ENCODE data around the gene ELAC2. TPM values are rescaled to one million over a fixed set of nuclear protein-coding genes. Genes with fewer than 3 reads are reported as not detected.

ELAC2 gene
- total RNA-seq, 1 donor: 36.5 TPM

DNA sequence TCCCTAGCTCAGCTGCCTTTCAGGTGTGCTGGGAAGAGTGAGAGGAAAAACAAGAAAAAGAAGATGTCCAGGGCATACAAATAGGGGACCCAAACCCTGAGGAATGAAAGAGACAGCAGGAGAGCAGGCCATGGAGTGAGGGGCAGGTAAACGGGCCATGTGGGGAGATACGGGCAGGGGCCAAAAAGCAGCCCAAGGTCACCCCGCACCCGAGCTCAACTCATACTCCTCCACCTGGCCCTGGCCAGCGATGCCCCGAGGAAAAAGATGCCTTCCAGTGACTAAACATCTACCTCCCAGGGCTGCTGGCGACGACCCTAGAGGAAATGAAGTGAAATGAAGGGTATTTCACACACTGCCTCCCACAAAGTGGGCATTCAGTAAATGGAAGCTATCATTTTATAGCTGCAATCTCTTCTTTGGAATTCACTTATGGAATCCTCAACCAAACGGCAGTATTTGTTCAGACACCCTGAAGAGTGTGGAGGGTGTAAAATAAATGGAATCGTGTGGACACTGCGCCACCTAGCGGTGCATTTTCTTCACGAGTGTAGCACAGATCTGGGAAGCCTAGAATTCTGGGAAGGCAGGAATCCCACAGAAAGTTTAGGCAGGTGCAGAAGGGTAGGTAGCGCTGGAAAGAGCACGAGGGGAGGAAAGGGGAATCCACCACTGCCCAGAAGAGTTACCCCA, 14.9 kb downstream of the ELAC2 start:
- Histone ChIP-seq H3K4me1 (ENCODE audit: insufficient read depth, low read length) (no peaks in the 10 kb centered on the region), H3K27me3 (ENCODE audit: insufficient read depth, low read length) (no peaks in the 10 kb centered on the region), H3K9me3 (ENCODE audit: low read depth, low read length) (no peaks in the 10 kb centered on the region), H3K4me3 (ENCODE audit: low read length) (no peak overlapping the region)

DNA sequence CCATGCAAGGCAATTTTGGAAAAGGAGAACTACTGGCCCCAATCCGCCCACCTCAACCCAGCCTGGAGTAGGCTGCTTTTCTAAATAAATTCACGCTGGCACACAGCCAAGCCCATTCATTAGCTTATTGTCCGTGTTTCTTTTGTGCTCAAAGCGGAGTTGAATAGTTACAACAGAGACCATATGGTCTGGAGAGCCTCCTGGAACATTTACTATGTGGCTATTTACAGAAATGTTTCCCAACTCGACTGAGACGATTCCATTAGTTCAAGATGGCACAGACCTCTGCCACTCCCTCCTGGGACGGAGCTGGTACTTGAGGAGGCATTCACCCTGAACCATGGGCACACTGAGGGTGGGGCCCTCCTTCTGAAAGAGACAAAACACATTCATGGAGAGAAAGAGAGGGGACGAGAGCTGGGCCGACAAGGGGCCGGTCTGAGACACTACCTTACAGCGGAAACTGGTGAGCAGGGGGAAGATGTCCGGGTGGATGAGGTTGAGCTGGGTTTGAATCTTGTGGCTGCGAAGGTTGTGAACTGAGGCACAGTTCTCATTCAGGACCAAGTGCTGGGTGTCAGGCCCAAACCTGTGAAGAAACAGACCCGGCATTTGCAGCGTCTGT, 15.7 kb downstream of the ELAC2 start:
- Histone ChIP-seq H3K4me1 (ENCODE audit: insufficient read depth, low read length) (no peaks in the 10 kb centered on the region), H3K9me3 (ENCODE audit: low read depth, low read length) (no peaks in the 10 kb centered on the region), H3K27me3 (ENCODE audit: insufficient read depth, low read length) (no peaks in the 10 kb centered on the region), H3K4me3 (ENCODE audit: low read length) (no peak overlapping the region)

DNA sequence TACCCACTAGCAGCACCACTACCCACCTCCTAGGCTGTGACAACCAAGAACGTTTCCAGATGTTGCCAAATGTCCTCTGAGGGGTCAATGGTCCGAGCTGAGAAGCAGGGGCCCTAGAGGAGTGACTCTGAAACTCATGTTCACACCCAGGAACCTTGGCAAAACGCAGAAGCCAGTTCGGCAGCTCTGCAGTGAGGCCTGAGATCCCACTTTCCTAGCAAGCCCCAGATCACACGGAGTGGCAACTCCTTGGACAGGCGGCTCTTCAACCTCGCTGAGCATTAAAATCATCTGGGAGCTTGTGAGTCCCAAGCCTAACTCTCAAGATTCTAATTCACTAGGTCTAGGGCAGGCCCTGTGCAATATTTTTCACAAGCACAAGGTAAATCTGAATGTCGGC, 17.3 kb downstream of the ELAC2 start:
- Histone ChIP-seq H3K27me3 (ENCODE audit: insufficient read depth, low read length) (no peaks in the 10 kb centered on the region), H3K9me3 (ENCODE audit: low read depth, low read length) (no peaks in the 10 kb centered on the region), H3K4me1 (ENCODE audit: insufficient read depth, low read length) (no peaks in the 10 kb centered on the region), H3K4me3 (ENCODE audit: low read length) (no peak overlapping the region)

DNA sequence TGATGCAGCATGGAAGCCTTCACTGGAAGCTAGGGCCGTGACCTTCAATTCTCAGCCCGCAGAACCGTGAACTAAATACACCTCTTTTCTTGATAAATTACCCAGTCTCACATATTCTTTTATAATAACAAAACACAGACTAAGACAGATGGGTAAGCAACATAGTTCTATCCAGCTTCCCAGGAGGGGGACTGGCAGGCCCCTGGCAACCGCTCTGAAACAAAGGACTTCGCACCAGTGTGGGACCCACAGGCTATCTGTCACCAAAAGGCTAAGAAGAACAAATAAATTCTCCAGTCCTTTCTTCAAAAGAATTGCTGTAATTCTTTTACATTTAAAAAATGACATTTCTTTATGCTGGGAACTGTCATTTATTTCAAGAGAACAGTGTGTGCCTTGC, 19.0 kb downstream of the ELAC2 start:
- Histone ChIP-seq H3K4me1 (ENCODE audit: insufficient read depth, low read length) (no peaks in the 10 kb centered on the region), H3K27me3 (ENCODE audit: insufficient read depth, low read length) (no peaks in the 10 kb centered on the region), H3K4me3 (ENCODE audit: low read length) (no peak overlapping the region), H3K9me3 (ENCODE audit: low read depth, low read length) (no peaks in the 10 kb centered on the region)

DNA sequence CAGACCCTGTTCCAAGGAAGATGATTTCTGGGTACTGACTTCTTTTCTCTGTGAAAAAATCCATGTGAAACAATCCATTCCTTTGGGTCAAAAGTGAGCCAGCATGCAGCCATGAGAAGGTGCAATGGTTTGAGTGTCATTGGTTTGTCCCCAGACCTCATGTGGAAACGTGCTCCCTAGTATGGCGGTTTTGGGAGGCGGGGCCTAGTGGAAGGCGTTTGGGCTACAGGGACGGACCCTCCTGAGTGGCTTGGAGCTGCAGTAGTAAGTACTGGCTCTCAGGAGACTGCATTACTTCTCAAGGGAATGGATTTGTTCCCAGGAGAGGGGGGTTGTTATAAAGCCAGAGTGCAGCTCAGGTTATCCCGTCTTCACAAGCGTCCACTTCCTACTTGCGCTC, 19.4 kb downstream of the ELAC2 start:
- no peak overlapping the region for H3K4me3 ChIP-seq (ENCODE audit: low read length)
- H3K9me3 ChIP-seq (ENCODE audit: low read depth, low read length): no peaks in the 10 kb centered on the region
- no peaks in the 10 kb centered on the region for H3K4me1 ChIP-seq (ENCODE audit: insufficient read depth, low read length)
- H3K27me3 ChIP-seq (ENCODE audit: insufficient read depth, low read length): no peaks in the 10 kb centered on the region

DNA sequence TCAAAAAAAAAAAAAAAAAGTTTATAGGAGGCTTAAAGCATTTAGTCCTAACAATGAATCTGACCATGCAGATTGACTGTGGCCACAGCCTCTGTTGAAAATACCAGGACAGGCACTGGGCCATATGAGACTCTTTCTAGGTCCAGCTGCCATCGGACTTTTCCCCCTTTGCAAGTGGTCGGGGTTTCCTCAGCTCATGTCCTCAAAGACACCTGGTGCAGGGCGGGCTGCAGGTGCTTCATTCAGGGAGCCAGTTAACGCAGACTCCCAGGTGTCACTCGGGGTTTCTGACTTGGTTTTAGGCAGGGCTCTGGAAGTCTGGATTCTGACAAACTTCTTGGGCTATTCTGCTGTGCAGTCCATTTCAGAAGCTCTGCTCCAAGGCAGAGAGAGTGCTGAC, 20.9 kb downstream of the ELAC2 start:
- H3K9me3 ChIP-seq (ENCODE audit: low read depth, low read length): no peaks in the 10 kb centered on the region
- no peaks in the 10 kb centered on the region for H3K4me1 ChIP-seq (ENCODE audit: insufficient read depth, low read length)
- H3K4me3 ChIP-seq (ENCODE audit: low read length): no peak overlapping the region
- no peaks in the 10 kb centered on the region for H3K27me3 ChIP-seq (ENCODE audit: insufficient read depth, low read length)

DNA sequence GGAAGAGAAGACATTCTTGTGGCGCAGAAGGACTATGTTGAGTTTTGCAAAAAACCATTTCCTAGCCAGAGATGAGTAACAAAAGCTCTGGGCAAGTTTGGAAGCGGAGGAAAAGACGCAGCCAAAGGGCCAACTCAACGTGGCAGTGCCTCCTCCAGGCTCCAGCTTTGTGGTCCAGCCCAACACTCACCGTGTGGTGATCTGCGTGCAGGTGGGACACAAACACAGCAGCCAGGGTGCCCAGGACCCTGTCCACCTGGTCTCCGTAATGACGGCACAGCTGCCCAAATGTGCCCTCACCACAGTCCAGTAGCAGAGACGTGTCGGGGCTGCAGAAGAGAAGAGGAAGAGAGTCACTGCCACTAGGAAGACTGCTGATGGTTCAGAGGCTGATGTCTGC, 21.5 kb downstream of the ELAC2 start:
- H3K4me1 ChIP-seq (ENCODE audit: insufficient read depth, low read length): no peaks in the 10 kb centered on the region
- no peaks in the 10 kb centered on the region for H3K9me3 ChIP-seq (ENCODE audit: low read depth, low read length)
- no peaks in the 10 kb centered on the region for H3K27me3 ChIP-seq (ENCODE audit: insufficient read depth, low read length)
- H3K4me3 ChIP-seq (ENCODE audit: low read length): no peak overlapping the region

DNA sequence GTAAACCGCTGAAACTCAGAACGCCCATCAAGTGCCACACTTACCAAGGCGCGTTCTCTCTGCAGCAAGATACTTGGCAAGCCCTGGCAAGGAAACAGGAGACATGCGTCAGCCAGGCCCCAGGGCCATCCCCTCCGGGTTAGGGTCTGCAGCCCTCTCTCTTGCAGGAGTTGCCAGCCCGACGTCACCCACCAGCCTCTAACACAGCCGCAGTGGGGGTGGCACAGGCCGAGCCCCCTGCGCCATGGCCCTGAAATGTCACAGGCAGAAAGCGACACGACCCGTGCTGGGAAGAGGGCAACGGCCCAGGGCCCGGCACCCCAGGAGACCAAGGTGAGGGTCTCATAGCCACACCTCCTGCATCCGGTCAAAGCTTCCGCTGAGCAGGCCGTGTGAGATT, 21.9 kb downstream of the ELAC2 start:
- no peaks in the 10 kb centered on the region for H3K27me3 ChIP-seq (ENCODE audit: insufficient read depth, low read length)
- H3K4me3 ChIP-seq (ENCODE audit: low read length): no peak overlapping the region
- no peaks in the 10 kb centered on the region for H3K9me3 ChIP-seq (ENCODE audit: low read depth, low read length)
- no peaks in the 10 kb centered on the region for H3K4me1 ChIP-seq (ENCODE audit: insufficient read depth, low read length)

DNA sequence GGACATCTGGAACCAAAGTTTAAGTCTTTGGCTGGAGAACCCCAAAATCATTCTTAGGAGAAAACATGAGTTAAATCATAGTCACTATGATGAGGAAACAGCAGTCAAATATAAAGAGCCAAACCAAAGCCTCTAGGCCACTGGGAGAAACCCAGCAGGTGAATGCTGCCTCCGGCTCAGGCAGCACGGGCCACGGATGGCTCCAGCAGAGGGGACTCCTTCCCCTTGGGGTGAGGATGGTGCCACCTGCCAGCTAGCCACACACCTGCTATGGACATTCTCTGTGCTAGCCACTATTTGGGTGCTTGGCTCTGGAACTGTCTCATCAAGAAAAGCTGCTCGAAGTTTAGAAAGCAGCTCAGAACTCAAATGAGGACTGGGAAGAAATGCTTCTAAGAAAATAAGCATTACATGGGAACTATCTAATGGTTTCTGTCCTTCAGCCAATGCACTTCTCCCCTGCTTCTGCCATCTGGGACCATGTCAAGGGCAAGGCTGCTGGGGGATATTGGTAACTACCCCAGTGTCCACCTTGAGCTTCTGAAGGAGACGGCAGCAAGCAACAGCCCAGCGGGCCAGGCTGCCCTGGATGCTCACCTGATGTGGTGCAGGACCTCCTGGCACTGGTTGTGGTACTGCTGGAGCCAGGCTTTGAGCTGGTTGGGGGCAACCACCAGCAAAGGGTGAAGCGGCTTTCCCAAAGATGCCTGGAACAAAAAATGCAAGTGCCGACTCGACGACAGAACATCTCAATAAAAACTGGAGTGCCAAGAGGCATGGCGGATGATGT, 22.5 kb downstream of the ELAC2 start:
- Histone ChIP-seq H3K9me3 (ENCODE audit: low read depth, low read length) (no peaks in the 10 kb centered on the region), H3K27me3 (ENCODE audit: insufficient read depth, low read length) (no peaks in the 10 kb centered on the region), H3K4me1 (ENCODE audit: insufficient read depth, low read length) (no peaks in the 10 kb centered on the region), H3K4me3 (ENCODE audit: low read length) (no peak overlapping the region)

DNA sequence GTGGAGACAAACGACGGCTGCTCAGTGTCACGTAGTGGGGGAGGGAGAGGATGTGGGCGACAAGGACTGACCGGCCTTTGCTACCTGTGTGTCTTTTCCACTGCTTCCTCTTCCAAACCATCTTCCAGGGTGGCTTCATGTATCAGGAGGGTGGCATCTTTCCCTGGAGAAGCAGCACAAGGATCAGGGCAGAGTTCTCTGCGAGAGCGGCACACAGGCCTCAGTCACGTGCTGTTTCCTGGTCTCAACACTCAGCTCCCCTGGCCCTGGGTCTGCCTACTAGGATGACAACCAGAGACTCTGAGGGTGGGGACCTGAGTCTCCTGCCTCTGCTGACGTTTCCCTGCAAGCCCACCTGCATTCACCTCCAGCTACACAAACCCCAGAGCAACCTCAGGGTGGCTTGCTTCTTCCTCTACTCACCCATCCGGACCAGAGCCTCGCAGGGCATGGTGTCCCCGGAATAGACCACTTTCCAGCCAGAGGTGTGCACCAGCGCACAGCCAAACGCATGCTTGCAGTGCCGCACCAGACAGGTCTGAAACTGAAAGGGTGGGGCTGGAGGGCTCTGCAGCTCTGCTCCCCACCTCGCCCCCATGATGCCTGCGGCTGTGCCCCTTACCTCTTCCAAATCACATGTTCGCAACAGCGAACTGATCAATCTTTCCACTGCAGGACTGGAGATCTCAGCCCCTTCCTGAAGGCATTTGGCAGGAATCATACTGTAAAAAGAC, 23.3 kb downstream of the ELAC2 start:
- no peak overlapping the region for H3K4me3 ChIP-seq (ENCODE audit: low read length)

DNA sequence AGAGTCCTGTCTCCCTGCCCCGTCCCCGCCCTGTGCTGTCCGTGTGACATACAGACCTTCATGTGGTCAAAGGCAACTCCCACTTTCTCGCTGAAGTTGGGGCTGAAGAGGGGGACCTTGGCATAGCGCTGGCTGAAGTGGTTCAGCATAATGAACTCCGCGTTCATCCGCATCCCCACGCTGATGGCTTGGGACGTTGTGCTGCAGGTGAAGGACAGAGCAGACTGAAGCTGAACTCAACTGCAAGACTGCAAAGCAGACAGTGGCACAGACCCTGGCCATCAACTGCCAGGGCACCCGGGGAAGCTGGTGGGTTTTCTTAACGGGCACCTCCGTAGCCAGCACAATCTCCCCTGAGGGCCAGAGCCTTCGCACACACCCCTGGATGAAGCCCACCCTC, 24.2 kb downstream of the ELAC2 start:
- Histone ChIP-seq H3K4me3 (ENCODE audit: low read length) (no peak overlapping the region), H3K9me3 (ENCODE audit: low read depth, low read length) (no peaks in the 10 kb centered on the region), H3K4me1 (ENCODE audit: insufficient read depth, low read length) (no peaks in the 10 kb centered on the region), H3K27me3 (ENCODE audit: insufficient read depth, low read length) (no peaks in the 10 kb centered on the region)

More for the DNA sequence above, 23.3 kb downstream of the ELAC2 start:
- H3K4me1 ChIP-seq (ENCODE audit: insufficient read depth, low read length): no peaks in the 10 kb centered on the region
- no peaks in the 10 kb centered on the region for H3K27me3 ChIP-seq (ENCODE audit: insufficient read depth, low read length)
- no peaks in the 10 kb centered on the region for H3K9me3 ChIP-seq (ENCODE audit: low read depth, low read length)

DNA sequence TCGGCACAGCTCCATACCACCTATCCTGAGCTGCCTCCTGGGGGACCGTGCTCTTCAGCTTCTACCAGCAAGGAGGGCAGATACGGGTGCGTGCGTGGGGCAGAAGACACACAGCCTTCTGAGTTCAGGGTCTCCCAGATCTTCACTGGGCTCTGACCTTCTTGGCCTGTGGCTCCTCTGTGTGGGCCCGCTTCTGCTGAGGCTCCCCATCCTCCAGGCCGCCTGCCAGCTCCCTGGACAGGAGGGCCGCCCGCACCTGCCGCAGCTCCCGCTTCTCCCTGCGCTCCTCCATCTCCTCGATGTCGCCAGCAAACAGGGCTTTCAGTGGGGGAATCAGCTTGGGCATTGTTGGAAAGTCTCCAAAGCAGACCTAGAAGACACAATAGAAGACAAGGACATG, 25.2 kb downstream of the ELAC2 start:
- no peaks in the 10 kb centered on the region for H3K4me1 ChIP-seq (ENCODE audit: insufficient read depth, low read length)
- no peak overlapping the region for H3K4me3 ChIP-seq (ENCODE audit: low read length)
- H3K9me3 ChIP-seq (ENCODE audit: low read depth, low read length): no peaks in the 10 kb centered on the region
- H3K27me3 ChIP-seq (ENCODE audit: insufficient read depth, low read length): no peaks in the 10 kb centered on the region

DNA sequence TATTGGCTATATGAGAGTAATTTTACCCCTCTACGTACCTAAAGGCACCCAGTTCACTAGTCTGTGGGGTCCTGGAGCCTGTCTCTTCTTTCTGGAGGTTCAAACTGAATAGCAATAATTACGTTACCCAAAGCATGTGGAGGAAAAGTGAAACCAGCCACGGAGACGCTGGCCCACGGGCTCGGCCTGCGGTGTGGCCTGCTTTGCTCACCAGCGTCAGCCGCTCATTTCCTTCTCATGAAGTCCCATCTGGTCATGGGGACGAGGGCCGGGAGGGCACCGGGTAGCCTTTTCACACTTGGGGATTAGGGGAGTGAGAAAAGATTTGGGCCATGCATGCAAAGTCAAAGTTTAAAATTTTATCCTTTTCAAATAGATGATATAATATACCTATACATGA, 26.9 kb downstream of the ELAC2 start:
- H3K9me3 ChIP-seq (ENCODE audit: low read depth, low read length): no peaks in the 10 kb centered on the region
- H3K27me3 ChIP-seq (ENCODE audit: insufficient read depth, low read length): no peaks in the 10 kb centered on the region
- H3K4me3 ChIP-seq (ENCODE audit: low read length): no peak overlapping the region
- H3K4me1 ChIP-seq (ENCODE audit: insufficient read depth, low read length): no peaks in the 10 kb centered on the region

DNA sequence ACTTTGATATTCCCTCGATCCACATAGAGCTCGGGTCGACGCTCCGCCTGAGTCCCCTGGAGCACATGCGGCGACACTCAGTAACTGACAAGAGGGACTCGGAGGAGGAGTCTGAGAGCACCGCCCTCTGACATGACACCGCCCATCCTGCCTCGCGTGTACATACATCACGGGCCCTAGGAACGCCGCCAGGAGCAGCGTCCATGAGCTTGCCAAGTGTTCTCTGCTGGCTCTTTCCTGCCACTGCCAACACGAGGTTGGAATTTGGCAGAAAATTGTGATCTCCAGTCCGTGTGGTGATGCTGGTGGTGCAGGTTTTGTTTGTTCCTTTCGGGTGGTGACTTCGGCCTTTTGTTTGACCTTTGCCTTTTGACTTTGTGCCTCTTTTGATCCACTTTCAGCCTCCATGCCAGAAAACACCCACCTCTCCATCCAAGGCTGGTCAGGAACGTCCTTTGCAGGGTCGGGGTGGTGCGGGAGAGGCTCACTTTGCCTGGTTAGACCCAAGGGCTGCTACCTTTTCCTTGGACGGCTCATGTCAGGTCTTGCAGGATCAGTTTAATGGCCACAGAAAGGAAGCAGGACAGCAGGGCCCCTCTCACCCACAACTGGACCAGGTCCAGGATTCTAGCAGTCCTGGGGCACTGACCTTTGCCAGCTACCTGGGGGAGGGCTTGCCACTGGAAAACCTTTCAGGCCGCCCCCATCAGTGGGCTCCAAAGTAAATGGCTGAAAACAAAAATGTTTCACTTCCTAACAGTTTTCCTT, 27.6 kb downstream of the ELAC2 start:
- no peaks in the 10 kb centered on the region for H3K9me3 ChIP-seq (ENCODE audit: low read depth, low read length)
- H3K4me3 ChIP-seq (ENCODE audit: low read length): no peak overlapping the region
- no peaks in the 10 kb centered on the region for H3K27me3 ChIP-seq (ENCODE audit: insufficient read depth, low read length)
- H3K4me1 ChIP-seq (ENCODE audit: insufficient read depth, low read length): no peaks in the 10 kb centered on the region
